Mesodermal cell (in vitro differentiated cells): Measurements from ENCODE around the gene BBS9.

Source experiments
- H3K27ac ChIP-seq: 2 replicates; pipeline ENCODE4 v1.7.0; 2013; ENCODE audit warnings: mild to moderate bottlenecking, low read depth, low read length, moderate library complexity; ENCODE audit not compliant: severe bottlenecking
- H3K36me3 ChIP-seq: 2 replicates; pipeline ENCODE4 v1.7.1; 2013; ENCODE audit warnings: mild to moderate bottlenecking, low read length, moderate library complexity; ENCODE audit not compliant: control insufficient read depth, insufficient read depth
- H3K4me1 ChIP-seq: one replicate; pipeline ENCODE4 v1.7.1; 2013; ENCODE audit warnings: mild to moderate bottlenecking, low read length; ENCODE audit not compliant: insufficient read depth, control insufficient read depth, poor library complexity, severe bottlenecking
- H3K4me3 ChIP-seq: 2 replicates; pipeline ENCODE4 v1.7.0; 2013; ENCODE audit warnings: low read length, control low read depth, mild to moderate bottlenecking; ENCODE audit not compliant: insufficient read depth, poor library complexity, severe bottlenecking; ENCODE audit errors: extremely low read depth
- H3K9me3 ChIP-seq: 2 replicates; pipeline ENCODE4 v1.7.1; 2013; ENCODE audit warnings: mild to moderate bottlenecking, low read length, moderate library complexity; ENCODE audit not compliant: control insufficient read depth
- WGBS, 2 experiments: methylation state at CpG; one replicate each; pipeline ENCODE4 v1.1.5; 2013; ENCODE audit warnings: missing lambda C conversion rate in 2 of 2; ENCODE audit not compliant: insufficient coverage in 2 of 2; 5-methylcytosine and 5-hydroxymethylcytosine counted together

The BBS9 gene

GRCh38 chr7:33593611-33594010 is 464.2 kb downstream of the BBS9 start:
- Histone ChIP-seq H3K4me3 (no peak overlapping the region), H3K4me1 (peaks cover 8% of the 10 kb centered on the region)
- WGBS, 2 experiments: 90 to 100% methylated on average over 1 to 2 of the region's 3 CpGs

DNA sequence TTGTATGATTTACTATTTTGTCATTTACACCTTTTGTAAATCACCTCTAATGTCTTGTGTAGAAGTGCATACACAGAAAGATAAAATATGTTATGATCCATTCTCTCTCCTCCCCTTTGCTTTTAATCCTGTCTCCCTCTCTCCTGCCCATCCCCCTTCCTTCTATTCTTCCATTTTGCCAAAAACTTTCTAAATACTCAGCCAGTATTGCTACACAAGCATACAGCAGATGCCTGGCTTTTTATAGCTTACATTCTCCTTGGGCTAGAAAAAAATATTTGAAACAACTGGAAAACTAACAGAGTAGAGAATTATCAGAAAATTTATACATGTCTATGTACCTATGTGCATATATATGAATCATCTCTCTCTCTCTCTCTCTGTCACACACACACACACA is 467.3 kb downstream of the BBS9 start:
- no peaks in the 10 kb centered on the region for H3K4me1 ChIP-seq
- no peaks in the 10 kb centered on the region for H3K9me3 ChIP-seq
- no peak overlapping the region for H3K4me3 ChIP-seq
- H3K36me3 ChIP-seq: no peaks in the 10 kb centered on the region
- no peak overlapping the region for H3K27ac ChIP-seq

More at GRCh38 chr7:33593611-33594010, 464.2 kb downstream of the BBS9 start:
- Histone ChIP-seq H3K27ac (no peak overlapping the region), H3K36me3 (no peaks in the 10 kb centered on the region), H3K9me3 (no peaks in the 10 kb centered on the region)

GRCh38 chr7:33597181-33597580 is 467.8 kb downstream of the BBS9 start:
- Histone ChIP-seq H3K36me3 (no peaks in the 10 kb centered on the region), H3K9me3 (no peaks in the 10 kb centered on the region), H3K27ac (no peak overlapping the region), H3K4me1 (no peaks in the 10 kb centered on the region), H3K4me3 (no peak overlapping the region)
- WGBS, 2 experiments: no CpG with 5 or more reads among the region's 1 CpG

DNA sequence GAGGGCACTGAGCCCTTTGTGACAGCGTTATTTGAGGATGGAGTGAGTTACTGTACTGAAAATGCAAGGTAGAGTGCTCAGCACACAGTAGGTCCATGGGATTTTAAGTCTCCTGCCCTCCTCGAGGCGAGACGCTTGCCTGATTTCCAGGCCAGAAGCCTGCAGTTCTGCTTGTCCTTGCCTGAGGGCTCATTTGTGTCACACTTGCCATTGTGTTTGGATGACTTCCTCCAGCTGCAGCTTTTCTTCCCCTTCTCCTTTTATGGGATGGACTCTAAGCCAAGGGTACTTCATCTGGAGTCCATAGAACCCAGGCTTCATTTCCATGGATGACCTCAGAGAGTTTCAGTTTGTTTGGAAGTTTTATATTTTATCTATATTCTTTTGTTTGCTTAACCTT is 471.7 kb downstream of the BBS9 start:
- 88 to 95% methylated on average over 3 to 4 of the region's 4 CpGs for WGBS, 2 experiments
- Histone ChIP-seq H3K9me3 (no peaks in the 10 kb centered on the region), H3K36me3 (no peaks in the 10 kb centered on the region), H3K4me3 (no peak overlapping the region), H3K4me1 (peaks cover 7% of the 10 kb centered on the region), H3K27ac (no peak overlapping the region)

DNA sequence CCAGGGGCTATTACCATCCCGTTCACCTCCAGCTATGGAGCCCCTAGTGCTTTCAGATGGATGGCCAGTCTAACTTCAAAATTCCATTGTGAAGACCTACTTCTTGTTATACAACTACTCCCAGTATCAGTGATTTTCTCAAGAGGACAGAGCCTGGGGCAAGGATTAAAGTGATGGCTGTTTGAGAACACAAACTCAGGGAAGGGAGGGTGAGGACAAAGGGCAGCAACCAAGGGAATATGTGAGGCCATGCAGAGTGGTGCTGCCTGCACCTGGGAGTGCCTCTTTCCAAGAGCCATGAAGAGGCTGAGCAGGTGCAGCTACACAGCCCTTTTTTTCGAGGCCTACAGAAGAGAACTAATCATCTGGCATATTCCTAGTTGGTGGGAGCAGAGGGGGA is 472.5 kb downstream of the BBS9 start:
- H3K27ac ChIP-seq: no peak overlapping the region
- H3K4me3 ChIP-seq: no peak overlapping the region
- 100% methylated on average over 2 of the region's 2 CpGs for WGBS, 2 experiments
- H3K36me3 ChIP-seq: no peaks in the 10 kb centered on the region
- H3K9me3 ChIP-seq: no peaks in the 10 kb centered on the region
- peaks cover 7% of the 10 kb centered on the region for H3K4me1 ChIP-seq

DNA sequence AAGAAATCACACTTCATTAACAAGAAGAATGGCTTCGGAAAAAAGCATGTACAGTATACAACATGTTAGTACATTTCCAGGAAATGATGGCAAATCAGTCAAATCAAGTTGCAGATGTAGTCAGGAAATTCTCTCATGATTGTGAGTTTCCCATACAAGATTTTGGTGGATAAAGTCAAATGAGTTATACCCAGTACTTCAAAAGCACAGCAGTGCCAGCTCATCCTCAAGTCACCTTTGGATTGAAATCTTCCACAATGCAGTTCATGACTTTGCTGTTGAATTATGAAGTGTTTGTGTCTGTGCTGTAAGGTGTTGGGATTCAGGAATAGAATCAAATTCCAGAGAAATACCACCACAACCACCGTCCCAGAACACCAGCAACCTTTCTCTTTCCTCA is 474.7 kb downstream of the BBS9 start:
- Histone ChIP-seq H3K4me3 (no peak overlapping the region), H3K4me1 (peaks cover 7% of the 10 kb centered on the region), H3K27ac (no peak overlapping the region), H3K36me3 (no peaks in the 10 kb centered on the region), H3K9me3 (no peaks in the 10 kb centered on the region)
- WGBS, 2 experiments: no CpG with 5 or more reads among the region's 2 CpGs

- Histone ChIP-seq H3K9me3 (no peaks in the 10 kb centered on the region), H3K27ac (no peak overlapping the region), H3K4me3 (no peak overlapping the region), H3K36me3 (no peaks in the 10 kb centered on the region), H3K4me1 (no peaks in the 10 kb centered on the region)
- 72 to 81% methylated on average over 2 of the region's 3 CpGs for WGBS, 2 experiments
Observed at GRCh38 chr7:33610918-33611317, 481.6 kb downstream of the BBS9 start.

DNA sequence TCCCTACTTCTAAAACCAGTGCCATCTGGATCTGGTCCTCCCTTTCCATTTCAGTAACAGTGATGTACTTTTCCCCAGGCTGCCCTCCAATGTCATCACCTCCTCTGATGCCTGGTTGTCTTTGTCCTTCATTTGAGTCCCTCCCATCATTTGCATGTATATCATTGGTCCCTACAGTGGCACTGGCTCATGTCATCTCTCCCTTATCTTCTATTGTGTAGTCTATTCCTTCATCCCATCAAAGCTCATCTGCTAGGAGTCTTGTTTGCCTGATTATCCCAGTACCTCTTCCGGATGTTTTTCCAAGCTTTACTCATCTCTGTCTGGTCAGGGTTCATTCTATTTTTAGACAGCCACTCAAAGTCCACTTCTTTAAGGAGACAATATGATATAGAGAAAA is 483.1 kb downstream of the BBS9 start:
- no CpG with 5 or more reads among the region's 1 CpG for WGBS, 2 experiments
- Histone ChIP-seq H3K4me3 (no peak overlapping the region), H3K9me3 (no peaks in the 10 kb centered on the region), H3K36me3 (no peaks in the 10 kb centered on the region), H3K27ac (no peak overlapping the region), H3K4me1 (no peaks in the 10 kb centered on the region)

DNA sequence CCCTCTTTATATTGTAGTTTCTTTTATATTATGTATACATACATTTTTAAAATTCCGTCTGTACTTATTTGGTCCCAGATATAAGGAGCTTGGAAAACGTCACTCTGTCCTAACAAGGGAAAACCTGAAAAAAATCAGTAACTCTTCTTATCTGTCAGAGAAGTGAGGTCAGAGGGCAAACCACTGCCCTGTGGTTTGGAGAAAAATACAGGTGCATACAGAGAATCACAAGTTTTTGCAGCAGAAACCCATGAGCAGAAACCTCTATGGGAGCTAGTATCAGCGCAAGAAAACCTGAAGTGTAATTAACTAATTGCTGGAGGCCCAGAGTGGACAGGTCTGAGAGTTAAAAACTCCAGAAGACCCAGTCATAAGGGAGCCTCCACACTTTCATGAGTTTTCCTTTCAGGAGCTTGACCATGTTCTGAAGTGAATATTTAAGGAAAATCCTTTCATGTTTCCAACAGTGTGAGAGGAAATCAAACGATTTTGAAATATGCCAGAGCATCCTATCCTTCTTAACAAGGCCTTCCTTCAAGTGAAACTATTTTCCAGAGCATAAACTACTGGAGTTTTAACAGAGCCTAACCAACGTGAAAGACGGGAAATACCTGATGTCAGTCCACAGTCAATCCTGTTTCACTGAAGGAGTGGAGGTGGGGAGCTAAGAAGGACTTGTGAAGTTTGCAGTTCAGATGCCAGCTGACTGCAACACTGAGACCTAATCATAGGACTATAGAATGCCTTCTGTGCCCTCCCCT is 485.2 kb downstream of the BBS9 start:
- 95 to 100% methylated on average over 1 to 4 of the region's 6 CpGs for WGBS, 2 experiments
- H3K4me3 ChIP-seq: no peak overlapping the region

GRCh38 chr7:33616752-33617151 is 487.4 kb downstream of the BBS9 start:
- Histone ChIP-seq H3K27ac (no peak overlapping the region), H3K4me3 (no peak overlapping the region), H3K4me1 (no peaks in the 10 kb centered on the region), H3K9me3 (peaks cover 9% of the 10 kb centered on the region), H3K36me3 (no peaks in the 10 kb centered on the region)
- WGBS, 2 experiments: no CpG with 5 or more reads among the region's 2 CpGs

More for the DNA sequence above, 485.2 kb downstream of the BBS9 start:
- H3K27ac ChIP-seq: no peak overlapping the region
- H3K36me3 ChIP-seq: no peaks in the 10 kb centered on the region
- no peaks in the 10 kb centered on the region for H3K9me3 ChIP-seq
- H3K4me1 ChIP-seq: no peaks in the 10 kb centered on the region

GRCh38 chr7:33619264-33619663 is 489.9 kb downstream of the BBS9 start:
- H3K9me3 ChIP-seq: peaks cover 9% of the 10 kb centered on the region
- 100% methylated on average over 1 of the region's 2 CpGs; no CpG with 5 or more reads in 1 of the 2 experiments for WGBS, 2 experiments
- no peak overlapping the region for H3K27ac ChIP-seq
- H3K4me1 ChIP-seq: no peaks in the 10 kb centered on the region
- no peaks in the 10 kb centered on the region for H3K36me3 ChIP-seq
- no peak overlapping the region for H3K4me3 ChIP-seq
